ENCODE data around the gene ZNRF3.

The ZNRF3 gene

GRCh38 chr22:28953976-28954880 lies 70.9 kb downstream of the ZNRF3 start:
- H3K27ac ChIP-seq = no peak overlapping the region
- TF ChIP-seq, protein P1, sequence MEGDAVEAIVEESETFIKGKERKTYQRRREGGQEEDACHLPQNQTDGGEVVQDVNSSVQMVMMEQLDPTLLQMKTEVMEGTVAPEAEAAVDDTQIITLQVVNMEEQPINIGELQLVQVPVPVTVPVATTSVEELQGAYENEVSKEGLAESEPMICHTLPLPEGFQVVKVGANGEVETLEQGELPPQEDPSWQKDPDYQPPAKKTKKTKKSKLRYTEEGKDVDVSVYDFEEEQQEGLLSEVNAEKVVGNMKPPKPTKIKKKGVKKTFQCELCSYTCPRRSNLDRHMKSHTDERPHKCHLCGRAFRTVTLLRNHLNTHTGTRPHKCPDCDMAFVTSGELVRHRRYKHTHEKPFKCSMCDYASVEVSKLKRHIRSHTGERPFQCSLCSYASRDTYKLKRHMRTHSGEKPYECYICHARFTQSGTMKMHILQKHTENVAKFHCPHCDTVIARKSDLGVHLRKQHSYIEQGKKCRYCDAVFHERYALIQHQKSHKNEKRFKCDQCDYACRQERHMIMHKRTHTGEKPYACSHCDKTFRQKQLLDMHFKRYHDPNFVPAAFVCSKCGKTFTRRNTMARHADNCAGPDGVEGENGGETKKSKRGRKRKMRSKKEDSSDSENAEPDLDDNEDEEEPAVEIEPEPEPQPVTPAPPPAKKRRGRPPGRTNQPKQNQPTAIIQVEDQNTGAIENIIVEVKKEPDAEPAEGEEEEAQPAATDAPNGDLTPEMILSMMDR (IDR thresholded peaks at IDR 0.05) = no peak
- TF ChIP-seq ZFX (IDR thresholded peaks at IDR 0.05; ENCODE audit: borderline replicate concordance) = no peak

GRCh38 chr22:28955817-28956216 lies 72.4 kb downstream of the ZNRF3 start:
- TF ChIP-seq, protein P1 (IDR thresholded peaks at IDR 0.05) = no peak
- TF ChIP-seq ZFX (IDR thresholded peaks at IDR 0.05; ENCODE audit: borderline replicate concordance) = no peak

GRCh38 chr22:28956506-28956905 lies 73.1 kb downstream of the ZNRF3 start:
- H3K27ac ChIP-seq = no peak overlapping the region
- TF ChIP-seq ZFX (IDR thresholded peaks at IDR 0.05; ENCODE audit: borderline replicate concordance) = no peak
- TF ChIP-seq, protein P1 (IDR thresholded peaks at IDR 0.05) = no peak

More at GRCh38 chr22:28955817-28956216, 72.4 kb downstream of the ZNRF3 start:
- no peak overlapping the region for H3K27ac ChIP-seq

- TF ChIP-seq ZFX (IDR thresholded peaks at IDR 0.05; ENCODE audit: borderline replicate concordance) = no peak
- TF ChIP-seq, protein P1 (IDR thresholded peaks at IDR 0.05) = no peak
- no peak overlapping the region for H3K27ac ChIP-seq
Observed at GRCh38 chr22:28958611-28959010, 75.2 kb downstream of the ZNRF3 start.

- H3K27ac ChIP-seq = no peak overlapping the region
- TF ChIP-seq ZFX (IDR thresholded peaks at IDR 0.05; ENCODE audit: borderline replicate concordance) = no peak
- TF ChIP-seq, protein P1 (IDR thresholded peaks at IDR 0.05) = no peak
Observed at GRCh38 chr22:28962042-28962554, 78.7 kb downstream of the ZNRF3 start.

- H3K27ac ChIP-seq = no peak overlapping the region
- TF ChIP-seq, protein P1 (IDR thresholded peaks at IDR 0.05) = no peak
- no peak for TF ChIP-seq ZFX (IDR thresholded peaks at IDR 0.05; ENCODE audit: borderline replicate concordance)
Observed at GRCh38 chr22:28963362-28963761, 80.0 kb downstream of the ZNRF3 start.

DNA sequence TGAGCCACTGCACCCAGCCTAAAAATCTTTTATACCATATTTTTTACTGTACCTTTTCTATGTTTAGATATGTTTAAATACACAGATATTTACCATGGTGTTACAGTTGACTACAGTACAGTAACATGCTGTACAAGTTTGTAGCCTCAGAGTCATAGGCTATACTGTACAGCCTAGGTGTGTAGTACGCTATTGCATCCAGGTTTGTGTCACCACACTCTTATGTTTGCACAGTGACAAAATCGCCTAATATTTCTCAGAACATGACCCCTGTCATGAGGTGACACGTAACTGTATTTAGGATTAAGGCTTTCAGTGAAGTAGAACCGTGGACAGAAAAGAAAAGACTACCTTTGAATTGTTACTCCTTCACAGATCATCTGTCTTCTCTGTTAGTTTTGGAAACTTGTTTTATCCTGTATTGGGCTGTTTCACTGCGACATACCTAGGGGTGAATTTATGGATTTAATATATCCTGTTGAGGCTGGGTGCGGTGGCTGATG lies 83.8 kb downstream of the ZNRF3 start:
- no peak overlapping the region for H3K27ac ChIP-seq
- no peak for TF ChIP-seq ZFX (IDR thresholded peaks at IDR 0.05; ENCODE audit: borderline replicate concordance)
- TF ChIP-seq, protein P1 (IDR thresholded peaks at IDR 0.05) = no peak
